Uterus (tissue), 4 donors: Measurements from ENCODE around the gene TNFRSF18. TPM values are rescaled to one million over a fixed set of nuclear protein-coding genes. Genes with fewer than 3 reads are reported as not detected.

Experiments
- DNase-seq, 2 donors: peaks; one replicate each; pipeline ENCODE4 v3.0.0-alpha.2; 2019 to 2020
- H3K27ac ChIP-seq, 2 donors: fragments of 200-600 bp; sonication (generic); 1 replicate in 1 of 2; 2 replicates in 1 of 2; pipeline ENCODE4 v1.5.1; 2016 to 2018
- H3K27me3 ChIP-seq, 2 donors: fragments of 200-600 bp; sonication (generic); one replicate each; pipeline ENCODE4 v1.5.1; 2018 to 2019; ENCODE audit warnings: control low read depth in 1 of 2
- H3K36me3 ChIP-seq, 2 donors: fragments of 200-600 bp; sonication (generic); one replicate each; pipeline ENCODE4 v1.5.1; 2019; ENCODE audit warnings: control low read depth in 1 of 2
- H3K4me1 ChIP-seq, 2 donors: fragments of 200-600 bp; sonication (generic); one replicate each; pipeline ENCODE4 v1.5.1; 2018 to 2019; ENCODE audit warnings: control low read depth in 1 of 2
- H3K4me3 ChIP-seq, 2 donors: fragments of 200-600 bp; sonication (generic); 1 replicate in 1 of 2; 2 replicates in 1 of 2; pipeline ENCODE4 v1.5.1; 2018 to 2019; ENCODE audit warnings: mild to moderate bottlenecking in 1 of 2
- H3K9me3 ChIP-seq, 2 donors: fragments of 200-600 bp; sonication (generic); one replicate each; pipeline ENCODE4 v1.5.1; 2019; ENCODE audit warnings: control low read depth in 1 of 2
- POLR2A ChIP-seq, 2 donors: fragments of 450-650 bp; IDR thresholded peaks; one replicate each; pipeline ENCODE4 v1.6.1; 2016; ENCODE audit warnings: antibody characterized with exemption in 2 of 2, mild to moderate bottlenecking in 1 of 2, moderate library complexity in 1 of 2
- intact Hi-C: fragments of 100-400 bp; cut with DNase I; formaldehyde crosslinking; loops from one replicate; pipeline ENCODE4 v1.15.1; 2023; ENCODE audit warnings: low total_unique reads
- total RNA-seq, 4 donors: library from RNA; depleted of rRNA in 3 of 4; stranded (reverse); fragments of >200 nt in 3 of 4; gene quantifications; one replicate each; pipeline versions ENCODE4 v1.1.0 to v1.2.4, GENCODE V29; 2014 to 2023
- TF ChIP-seq, protein P1 (sequence below), 4 experiments: fragments of 200-600 bp in 2 of 4; fragments of 450-650 bp in 2 of 4; sonication (generic) in 2 of 4; IDR thresholded peaks; one replicate each; pipeline ENCODE4 v1.5.1; 2016 to 2019; ENCODE audit warnings: antibody characterized with exemption in 4 of 4, mild to moderate bottlenecking in 2 of 4, moderate library complexity in 1 of 4
- donor health status: DM: yes; HTN: yes; CAD: no.

Gene TNFRSF18
- total RNA-seq, 4 donors from 2014 or later, result 0.37 to 2.6 TPM; not detected in 2

DNA sequence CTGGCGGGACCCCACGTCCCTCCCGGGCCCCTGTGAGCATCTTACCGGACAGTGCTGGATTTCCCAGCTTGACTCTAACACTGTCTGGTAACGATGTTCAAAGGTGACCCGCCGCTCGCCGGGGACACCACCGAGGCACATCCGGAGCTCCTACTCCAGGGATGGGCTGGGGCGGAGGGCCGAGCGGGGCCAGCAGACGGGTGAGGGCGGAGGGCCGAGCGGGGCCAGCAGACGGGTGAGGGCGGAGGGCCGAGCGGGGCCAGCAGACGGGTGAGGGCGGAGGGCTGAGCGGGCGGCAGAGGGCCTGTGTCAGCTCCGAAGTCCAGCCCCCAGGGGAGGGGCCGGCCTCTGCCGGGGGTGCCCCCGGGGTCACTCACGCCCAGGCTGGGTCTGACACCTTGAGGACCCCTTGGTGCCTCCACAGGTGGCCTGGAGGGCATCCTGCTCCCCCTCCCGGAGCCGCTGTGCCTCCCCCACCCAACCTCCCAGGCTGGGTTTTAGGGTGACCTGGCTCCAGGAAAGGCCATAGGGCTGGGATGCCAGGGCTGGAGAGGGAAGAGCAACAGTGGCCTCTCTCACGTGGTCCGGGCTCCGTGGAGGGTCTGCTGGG, 38.4 kb downstream of the TNFRSF18 start:
- Histone ChIP-seq H3K27me3 (peaks cover 0 to 4% of the 10 kb centered on the region in 2 donors), H3K9me3 (no peaks in the 10 kb centered on the region), H3K27ac (no peak overlapping the region), H3K4me1 (no peaks in the 10 kb centered on the region), H3K4me3 (no peak overlapping the region), H3K36me3 (no peaks in the 10 kb centered on the region)
- intact Hi-C loops, result no loop called here
- no peak for DNase-seq
- no peak for TF ChIP-seq POLR2A (IDR thresholded peaks at IDR 0.05)
- TF ChIP-seq, protein P1, sequence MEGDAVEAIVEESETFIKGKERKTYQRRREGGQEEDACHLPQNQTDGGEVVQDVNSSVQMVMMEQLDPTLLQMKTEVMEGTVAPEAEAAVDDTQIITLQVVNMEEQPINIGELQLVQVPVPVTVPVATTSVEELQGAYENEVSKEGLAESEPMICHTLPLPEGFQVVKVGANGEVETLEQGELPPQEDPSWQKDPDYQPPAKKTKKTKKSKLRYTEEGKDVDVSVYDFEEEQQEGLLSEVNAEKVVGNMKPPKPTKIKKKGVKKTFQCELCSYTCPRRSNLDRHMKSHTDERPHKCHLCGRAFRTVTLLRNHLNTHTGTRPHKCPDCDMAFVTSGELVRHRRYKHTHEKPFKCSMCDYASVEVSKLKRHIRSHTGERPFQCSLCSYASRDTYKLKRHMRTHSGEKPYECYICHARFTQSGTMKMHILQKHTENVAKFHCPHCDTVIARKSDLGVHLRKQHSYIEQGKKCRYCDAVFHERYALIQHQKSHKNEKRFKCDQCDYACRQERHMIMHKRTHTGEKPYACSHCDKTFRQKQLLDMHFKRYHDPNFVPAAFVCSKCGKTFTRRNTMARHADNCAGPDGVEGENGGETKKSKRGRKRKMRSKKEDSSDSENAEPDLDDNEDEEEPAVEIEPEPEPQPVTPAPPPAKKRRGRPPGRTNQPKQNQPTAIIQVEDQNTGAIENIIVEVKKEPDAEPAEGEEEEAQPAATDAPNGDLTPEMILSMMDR (IDR thresholded peaks at IDR 0.05), result no peak

DNA sequence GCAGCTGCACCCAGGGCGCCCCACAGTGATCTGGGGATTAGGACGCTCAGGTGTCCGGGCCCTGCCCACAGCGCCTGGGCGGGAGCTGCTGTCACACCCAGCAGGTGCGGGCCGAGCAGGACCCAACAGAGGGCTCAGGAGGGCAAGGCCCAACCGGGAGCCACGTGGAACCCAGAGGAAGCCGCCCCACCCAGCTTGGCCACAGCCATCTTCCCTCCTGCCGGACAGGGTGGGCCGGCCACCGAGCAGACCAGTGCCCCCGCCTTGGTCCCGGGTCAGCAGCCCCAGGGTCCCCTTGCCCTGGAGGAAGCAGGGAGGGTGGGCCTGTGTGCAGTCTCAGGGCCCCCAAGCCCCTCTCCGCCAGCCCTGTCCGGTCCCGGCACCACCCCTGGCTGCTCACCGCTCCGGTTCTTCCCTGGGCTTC, 39.0 kb downstream of the TNFRSF18 start:
- no peak overlapping the region for H3K4me3 ChIP-seq
- H3K36me3 ChIP-seq, result no peaks in the 10 kb centered on the region
- H3K9me3 ChIP-seq, result no peaks in the 10 kb centered on the region
- intact Hi-C loops, result no loop called here
- no peaks in the 10 kb centered on the region for H3K4me1 ChIP-seq
- TF ChIP-seq POLR2A (IDR thresholded peaks at IDR 0.05), result no peak
- TF ChIP-seq, protein P1 (IDR thresholded peaks at IDR 0.05), result no peak
- no peaks in the 10 kb centered on the region for H3K27me3 ChIP-seq
- H3K27ac ChIP-seq, result no peak overlapping the region
- DNase-seq, result no peak

- Histone ChIP-seq H3K9me3 (no peaks in the 10 kb centered on the region), H3K4me3 (no peak overlapping the region), H3K4me1 (no peaks in the 10 kb centered on the region), H3K27ac (no peak overlapping the region), H3K27me3 (no peaks in the 10 kb centered on the region), H3K36me3 (no peaks in the 10 kb centered on the region)
- no peak for DNase-seq
- intact Hi-C loops, result no loop called here
- TF ChIP-seq POLR2A (IDR thresholded peaks at IDR 0.05), result no peak
- TF ChIP-seq, protein P1 (IDR thresholded peaks at IDR 0.05), result no peak
Observed at GRCh38 chr1:1166642-1167397, 39.6 kb downstream of the TNFRSF18 start.

- no peaks in the 10 kb centered on the region for H3K9me3 ChIP-seq
- TF ChIP-seq POLR2A (IDR thresholded peaks at IDR 0.05), result no peak
- TF ChIP-seq, protein P1 (IDR thresholded peaks at IDR 0.05), result no peak
- no peak overlapping the region for H3K27ac ChIP-seq
- H3K4me3 ChIP-seq, result no peak overlapping the region
- H3K27me3 ChIP-seq, result no peaks in the 10 kb centered on the region
- no peaks in the 10 kb centered on the region for H3K36me3 ChIP-seq
- intact Hi-C loops, result no loop called here
- no peaks in the 10 kb centered on the region for H3K4me1 ChIP-seq
- no peak for DNase-seq
Observed at GRCh38 chr1:1165900-1166421, 40.4 kb downstream of the TNFRSF18 start.

GRCh38 chr1:1165485-1165884, 40.9 kb downstream of the TNFRSF18 start:
- H3K27ac ChIP-seq, result no peak overlapping the region
- H3K4me3 ChIP-seq, result no peak overlapping the region
- H3K9me3 ChIP-seq, result no peaks in the 10 kb centered on the region
- no peaks in the 10 kb centered on the region for H3K36me3 ChIP-seq
- intact Hi-C loops, result no loop called here
- no peak for TF ChIP-seq POLR2A (IDR thresholded peaks at IDR 0.05)
- TF ChIP-seq, protein P1 (IDR thresholded peaks at IDR 0.05), result no peak
- DNase-seq, result no peak
- H3K27me3 ChIP-seq, result no peaks in the 10 kb centered on the region
- H3K4me1 ChIP-seq, result no peaks in the 10 kb centered on the region
